ENCODE measurements around the gene OR10A3.

Gene OR10A3

GRCh38 chr11:7931168-7931567 is 10.3 kb downstream of the OR10A3 start, which contains the start of gene OR10A6:
OR10A6 (minus strand) TSS chr11:7931268; CDS start chr11:7928662, 2,606 bp downstream.
- no peaks in the 10 kb centered on the region for H3K36me3 Mint-ChIP-seq (ENCODE audit: low read depth)
- H3K9me3 Mint-ChIP-seq = no peaks in the 10 kb centered on the region

GRCh38 chr11:7927635-7928034 is 13.9 kb downstream of the OR10A3 start:
- no peaks in the 10 kb centered on the region for H3K4me1 Mint-ChIP-seq
- no peaks in the 10 kb centered on the region for H3K36me3 Mint-ChIP-seq (ENCODE audit: low read depth)
- H3K27ac Mint-ChIP-seq = no peak overlapping the region
- TF ChIP-seq CTCF (IDR thresholded peaks at IDR 0.05; ENCODE audit: unreplicated experiment in 3 of 3) = no peak
- H3K4me3 Mint-ChIP-seq = no peak overlapping the region
- peaks cover 3% of the 10 kb centered on the region for H3K27me3 Mint-ChIP-seq (ENCODE audit: low read depth)
- H3K9me3 Mint-ChIP-seq = no peaks in the 10 kb centered on the region

More at GRCh38 chr11:7931168-7931567, 10.3 kb downstream of the OR10A3 start, which contains the start of gene OR10A6:
- H3K27me3 Mint-ChIP-seq (ENCODE audit: low read depth) = peaks cover 3% of the 10 kb centered on the region
- no peak within 1 kb of the TSS for H3K27ac Mint-ChIP-seq
- no peak within 1 kb of the TSS for H3K4me3 Mint-ChIP-seq
- no peaks in the 10 kb centered on the region for H3K4me1 Mint-ChIP-seq
- TF ChIP-seq CTCF (IDR thresholded peaks at IDR 0.05; ENCODE audit: unreplicated experiment in 3 of 3) = no peak

GRCh38 chr11:7924536-7924935 is 17.0 kb downstream of the OR10A3 start:
- H3K36me3 Mint-ChIP-seq (ENCODE audit: low read depth) = no peaks in the 10 kb centered on the region
- no peaks in the 10 kb centered on the region for H3K9me3 Mint-ChIP-seq
- no peaks in the 10 kb centered on the region for H3K27me3 Mint-ChIP-seq (ENCODE audit: low read depth)
- no peak overlapping the region for H3K4me3 Mint-ChIP-seq
- H3K4me1 Mint-ChIP-seq = no peaks in the 10 kb centered on the region
- no peak overlapping the region for H3K27ac Mint-ChIP-seq
- no peak for TF ChIP-seq CTCF (IDR thresholded peaks at IDR 0.05; ENCODE audit: unreplicated experiment in 3 of 3)

- no peak overlapping the region for H3K27ac Mint-ChIP-seq
Observed at GRCh38 chr11:7918141-7918540, 23.4 kb downstream of the OR10A3 start.

GRCh38 chr11:7911011-7911410 is 30.5 kb downstream of the OR10A3 start:
- Mint-ChIP-seq H3K36me3 (ENCODE audit: low read depth) (no peaks in the 10 kb centered on the region), H3K4me1 (no peaks in the 10 kb centered on the region), H3K27me3 (ENCODE audit: low read depth) (peaks cover 3% of the 10 kb centered on the region), H3K4me3 (no peak overlapping the region), H3K9me3 (no peaks in the 10 kb centered on the region), H3K27ac (no peak overlapping the region)
- no peak for TF ChIP-seq CTCF (IDR thresholded peaks at IDR 0.05; ENCODE audit: unreplicated experiment in 3 of 3)

More at GRCh38 chr11:7918141-7918540, 23.4 kb downstream of the OR10A3 start:
- Mint-ChIP-seq H3K4me3 (no peak overlapping the region), H3K4me1 (no peaks in the 10 kb centered on the region), H3K9me3 (no peaks in the 10 kb centered on the region), H3K36me3 (ENCODE audit: low read depth) (no peaks in the 10 kb centered on the region), H3K27me3 (ENCODE audit: low read depth) (no peaks in the 10 kb centered on the region)
- no peak for TF ChIP-seq CTCF (IDR thresholded peaks at IDR 0.05; ENCODE audit: unreplicated experiment in 3 of 3)

GRCh38 chr11:7910286-7910788 is 31.2 kb downstream of the OR10A3 start:
- Mint-ChIP-seq H3K9me3 (no peaks in the 10 kb centered on the region), H3K4me3 (no peak overlapping the region), H3K27me3 (ENCODE audit: low read depth) (peaks cover 3% of the 10 kb centered on the region), H3K27ac (peak overlapping the region in 1 of 3 experiments; percentile 90), H3K36me3 (ENCODE audit: low read depth) (no peaks in the 10 kb centered on the region), H3K4me1 (no peaks in the 10 kb centered on the region)
- TF ChIP-seq CTCF (IDR thresholded peaks at IDR 0.05; ENCODE audit: unreplicated experiment in 3 of 3) = no peak
